GOT3 (cell line): ENCODE results near the gene GADD45B.

Source experiments
- DNase-seq: peaks from one replicate; lab custom pipeline; 2025; ENCODE audit warnings: mixed read lengths; lab: John Stamatoyannopoulos, UW

GADD45B gene, protein sequence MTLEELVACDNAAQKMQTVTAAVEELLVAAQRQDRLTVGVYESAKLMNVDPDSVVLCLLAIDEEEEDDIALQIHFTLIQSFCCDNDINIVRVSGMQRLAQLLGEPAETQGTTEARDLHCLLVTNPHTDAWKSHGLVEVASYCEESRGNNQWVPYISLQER

DNA sequence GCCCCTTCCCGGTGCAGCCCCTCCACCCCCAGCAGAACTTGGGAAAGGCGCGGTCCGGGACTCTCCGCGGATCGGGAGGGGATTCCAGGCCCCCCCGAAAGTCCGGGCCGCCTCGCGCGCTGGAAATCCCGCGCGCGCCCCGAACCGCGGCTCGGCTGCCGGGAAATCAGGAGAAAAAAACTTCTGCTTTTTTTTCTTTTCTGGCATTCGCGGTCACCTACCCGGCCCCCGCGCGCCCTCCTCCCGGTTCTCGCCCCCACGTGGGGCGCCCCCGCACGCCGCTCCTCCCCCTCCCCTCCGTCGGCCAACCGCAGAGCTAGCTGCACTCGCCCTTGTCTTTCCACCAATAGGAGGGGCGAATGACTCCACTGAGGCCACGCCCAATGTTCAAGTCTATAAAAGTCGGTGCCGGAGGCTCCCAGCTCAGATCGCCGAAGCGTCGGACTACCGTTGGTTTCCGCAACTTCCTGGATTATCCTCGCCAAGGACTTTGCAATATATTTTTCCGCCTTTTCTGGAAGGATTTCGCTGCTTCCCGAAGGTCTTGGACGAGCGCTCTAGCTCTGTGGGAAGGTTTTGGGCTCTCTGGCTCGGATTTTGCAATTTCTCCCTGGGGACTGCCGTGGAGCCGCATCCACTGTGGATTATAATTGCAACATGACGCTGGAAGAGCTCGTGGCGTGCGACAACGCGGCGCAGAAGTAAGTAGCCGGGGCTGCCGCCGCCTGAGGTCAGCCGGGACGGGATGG lies at the start of gene GADD45B:
Gene GADD45B, plus strand, starts transcription at position 426 of the 749 bp plus-strand sequence. Its CDS starts 232 bp downstream, at position 658.
- peak; percentile 96 for DNase-seq

DNA sequence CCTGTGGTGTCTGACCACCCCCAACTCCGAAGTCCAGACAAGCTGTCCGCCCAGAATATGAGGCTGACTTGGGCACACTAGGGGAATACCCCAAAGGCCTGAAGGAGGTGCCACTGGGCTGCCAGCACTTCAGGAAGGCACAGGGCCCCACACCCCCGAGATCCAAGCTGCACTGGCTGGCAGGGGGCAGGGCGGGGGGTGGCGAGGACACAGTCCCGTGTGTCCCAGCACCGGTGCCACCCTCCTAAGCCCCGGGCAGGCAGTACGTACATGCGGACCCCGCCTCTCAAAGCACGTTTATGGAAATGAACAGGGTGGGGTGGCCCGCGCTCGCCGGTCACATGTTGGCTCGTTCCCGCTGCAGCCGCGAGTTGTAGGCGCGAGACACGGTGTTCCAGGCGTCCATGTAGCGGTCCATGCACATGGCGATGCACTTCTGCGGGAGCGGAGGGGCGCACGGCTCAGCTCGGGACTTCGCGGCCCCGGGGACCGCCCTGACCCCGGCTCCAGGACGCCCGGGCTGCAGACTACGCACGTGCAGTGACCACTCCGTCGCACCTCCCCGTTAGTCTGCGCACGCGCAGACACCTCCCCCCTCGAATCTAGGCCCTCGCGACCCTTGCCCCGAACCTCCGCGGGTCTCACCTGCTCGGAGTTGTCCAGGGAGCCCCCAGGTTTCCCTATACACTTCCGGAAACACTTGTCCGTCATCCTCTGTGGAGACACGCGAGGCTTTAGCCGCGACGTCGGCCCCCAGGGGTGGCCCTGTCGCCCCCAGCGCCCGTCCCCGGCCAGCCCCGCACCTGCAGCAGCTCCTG lies 49.1 kb upstream of the GADD45B start:
- no peak for DNase-seq

DNA sequence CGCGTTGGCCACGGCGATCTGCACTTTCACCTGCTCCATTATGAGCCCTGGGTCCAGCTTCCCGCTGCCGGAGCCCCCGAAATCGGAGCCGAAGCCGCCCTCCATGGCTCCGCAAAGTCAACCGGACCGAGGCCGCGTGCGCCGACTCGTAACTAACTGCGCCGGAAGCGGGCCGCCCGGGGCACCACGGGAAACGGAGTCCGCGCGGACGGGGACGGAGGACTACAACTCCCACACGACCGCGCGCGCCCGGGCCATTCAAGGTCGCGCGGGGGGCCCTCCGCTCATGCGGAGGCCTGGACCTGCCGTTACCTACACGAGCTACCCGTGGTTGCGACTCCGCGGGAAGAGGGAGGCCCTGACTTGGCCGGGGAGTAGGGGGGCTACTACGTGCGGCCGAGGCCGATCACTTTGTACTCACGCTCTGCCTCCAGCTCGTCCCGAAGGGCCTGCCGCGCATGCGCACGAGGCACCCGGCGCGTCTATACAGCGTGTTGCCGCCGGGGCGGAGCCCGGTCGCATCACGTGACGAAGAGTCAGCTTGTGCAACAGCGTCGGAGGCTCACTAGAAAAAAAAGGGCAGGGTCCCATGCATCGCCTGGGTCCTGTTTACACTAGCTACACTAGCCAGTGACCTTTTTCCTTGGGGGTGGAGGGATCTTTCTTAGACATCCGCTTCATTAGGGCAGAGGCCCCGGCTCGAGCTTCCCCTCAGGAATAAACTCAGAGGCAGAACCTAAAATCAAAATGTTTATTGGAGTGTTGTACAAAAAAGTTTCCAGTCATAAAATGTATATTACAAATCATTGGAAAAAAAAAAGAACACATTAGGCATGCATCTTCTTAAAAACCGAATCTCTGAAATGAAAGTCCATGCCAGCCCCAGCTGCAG lies 48.3 kb upstream of the GADD45B start, which contains the start of gene TIMM13:
Gene TIMM13, minus strand, starts transcription at position 158 of the 892 bp plus-strand sequence. Its CDS starts 53 bp downstream, at position 105.
- peak; percentile 92 for DNase-seq

DNA sequence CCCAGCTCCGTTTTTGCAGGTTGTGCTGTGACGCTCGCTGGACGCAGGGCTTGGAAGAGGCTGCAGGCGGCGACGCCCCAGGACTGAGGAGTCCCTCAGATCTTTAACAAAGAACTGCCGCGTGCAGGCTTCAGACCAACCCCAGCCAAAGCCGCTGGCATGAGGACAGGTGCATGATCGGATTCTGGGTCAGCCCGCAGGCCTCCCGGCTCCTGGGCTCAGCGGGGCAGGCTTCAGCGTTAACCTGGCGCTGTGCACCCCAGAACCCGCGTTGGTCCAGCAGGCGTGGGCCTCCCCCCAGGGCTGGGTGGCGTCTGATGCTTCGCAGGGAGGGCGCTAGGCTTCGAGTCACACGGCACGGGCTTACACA lies 47.6 kb upstream of the GADD45B start:
- DNase-seq, result no peak

DNA sequence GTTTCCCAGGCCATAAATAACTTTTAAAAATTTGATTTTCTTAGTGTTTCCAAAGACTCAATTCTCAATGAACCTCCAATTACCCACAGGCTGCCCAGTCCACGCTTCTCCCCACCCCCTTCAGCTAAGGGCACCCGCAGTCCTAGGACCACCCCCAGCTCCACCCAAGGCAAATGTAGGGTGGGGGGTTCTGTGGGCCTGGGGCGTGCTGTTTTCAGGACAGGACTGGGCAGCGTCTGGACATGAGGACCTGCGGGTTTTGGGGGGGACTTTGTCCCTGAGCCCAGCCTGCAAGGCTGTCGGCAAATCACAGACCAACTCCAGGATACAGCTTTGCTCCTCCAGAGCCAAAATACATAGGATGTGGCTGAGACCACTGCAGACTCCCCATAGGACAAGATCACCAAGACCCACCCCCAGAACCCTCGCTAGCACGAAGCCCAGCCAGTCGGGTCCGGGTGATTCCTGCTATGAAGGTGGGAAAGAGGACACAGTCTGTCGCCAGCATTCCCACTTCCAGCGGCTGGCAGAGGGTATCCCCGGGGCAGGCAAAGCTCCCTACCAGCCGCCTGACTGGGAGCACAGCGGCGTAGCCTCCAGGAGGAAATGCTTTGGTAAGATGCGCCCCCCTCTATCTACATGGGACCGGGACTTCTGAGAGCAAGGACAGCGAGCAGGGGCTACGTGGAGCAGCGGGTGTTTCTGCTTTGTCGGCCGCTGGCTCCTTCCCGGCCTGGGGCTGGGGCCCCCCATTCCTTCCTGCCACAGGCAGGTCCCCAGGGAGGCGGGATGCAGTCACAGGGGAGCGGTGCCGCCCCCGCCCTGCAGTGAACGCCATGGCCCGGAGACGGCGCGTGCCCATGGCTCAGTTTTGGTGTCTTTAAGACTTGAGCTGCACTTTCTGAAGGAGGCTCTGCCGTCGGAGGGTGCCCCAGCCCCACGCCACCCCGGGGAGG lies 46.9 kb upstream of the GADD45B start:
- no peak for DNase-seq

DNA sequence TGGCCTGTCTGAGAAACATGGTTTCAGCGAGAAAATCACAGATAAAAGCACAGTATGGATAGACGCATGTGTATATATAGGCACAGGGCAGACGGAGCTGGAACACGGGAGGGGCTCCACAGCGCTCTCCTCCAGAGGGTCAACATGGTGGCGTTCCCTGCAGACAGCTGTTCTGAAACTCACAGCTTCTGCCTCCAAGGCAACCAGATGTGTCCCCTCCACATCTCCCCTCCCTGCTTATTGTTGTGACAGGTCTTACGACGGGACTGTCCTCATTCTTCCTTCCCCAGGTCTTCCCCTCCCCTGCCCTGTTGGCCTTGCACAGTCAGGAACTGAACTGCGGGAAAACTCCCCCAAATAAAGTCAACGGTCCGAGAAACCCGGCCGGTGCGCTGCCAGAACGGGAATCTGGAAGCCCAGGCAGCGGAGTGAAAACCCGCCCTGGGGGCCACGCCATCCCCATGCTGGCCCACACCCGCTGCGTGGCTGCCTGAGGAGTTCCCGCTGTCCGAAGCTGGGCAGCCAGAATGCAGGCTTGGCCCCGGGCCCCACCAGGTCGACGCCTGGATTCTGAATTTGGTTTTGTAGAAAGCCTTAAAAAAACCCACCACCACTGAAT lies 45.9 kb upstream of the GADD45B start:
- DNase-seq, result no peak

DNA sequence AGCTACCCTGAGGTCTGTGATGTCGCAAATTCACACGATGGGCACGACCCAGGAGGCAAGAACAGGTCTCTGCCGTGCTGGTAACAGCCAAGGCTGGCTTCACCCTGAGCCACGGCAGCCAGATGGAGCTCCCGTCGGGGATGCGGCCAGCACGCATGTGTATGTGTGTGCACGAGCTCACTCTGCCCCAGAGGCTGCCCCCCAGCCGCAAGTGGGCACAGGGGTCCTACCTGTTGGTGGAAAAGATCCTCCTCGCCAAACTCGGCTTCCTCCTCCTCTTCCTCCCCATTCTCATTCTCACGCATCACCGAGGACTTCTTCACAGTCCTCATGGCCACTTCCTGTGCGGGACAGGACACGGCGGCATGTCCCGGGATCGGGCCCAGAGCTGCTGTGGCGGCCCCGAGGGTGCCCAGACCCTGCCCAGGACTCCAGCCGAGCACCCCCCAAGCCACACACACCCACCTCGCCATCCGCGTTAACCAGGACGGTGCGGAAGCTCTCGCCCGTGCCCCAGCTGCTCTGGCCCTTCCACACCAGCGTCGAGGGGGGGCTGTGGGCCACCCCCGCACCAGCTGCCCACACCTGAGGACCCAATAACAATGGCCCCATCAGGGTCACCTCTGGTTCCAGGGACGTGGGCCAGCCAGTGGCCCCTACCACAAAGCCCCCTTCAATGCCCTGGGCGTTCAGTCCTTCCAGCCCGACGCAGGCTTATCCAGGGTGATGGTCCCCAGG lies 44.4 kb upstream of the GADD45B start:
- no peak for DNase-seq

DNA sequence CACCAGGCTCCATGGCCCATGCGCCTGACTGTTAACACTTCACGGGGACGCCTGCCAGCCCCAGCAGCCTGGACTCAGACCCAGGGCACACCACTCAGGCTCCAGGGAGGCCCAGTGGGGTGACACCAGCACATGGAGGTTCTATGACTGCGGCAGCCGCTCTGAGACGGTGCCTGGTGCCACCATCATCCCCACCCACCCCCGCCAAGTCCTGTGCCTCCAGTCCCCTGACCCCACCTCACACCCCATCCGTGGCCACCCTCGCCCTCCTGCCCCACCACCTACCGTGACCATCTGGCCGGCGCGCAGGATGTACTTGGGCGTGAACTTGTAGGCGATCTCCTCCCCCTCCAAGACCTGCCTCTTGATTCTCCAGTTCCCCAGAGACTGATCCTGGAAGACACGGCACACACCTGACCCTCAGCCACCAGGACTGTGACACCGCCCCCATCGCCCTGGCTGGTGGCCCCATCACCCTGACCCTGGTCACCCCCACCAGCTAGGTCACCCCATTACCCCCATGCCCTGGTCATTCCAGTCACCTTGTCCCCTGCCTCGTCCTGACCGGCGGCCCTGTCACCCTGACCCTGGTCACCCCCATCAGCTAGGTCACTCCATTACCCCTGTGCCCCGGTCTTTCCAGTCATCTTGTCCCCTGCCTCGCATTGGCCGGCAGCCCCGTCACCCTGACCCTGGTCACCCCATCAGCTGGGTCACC lies 43.6 kb upstream of the GADD45B start:
- DNase-seq, result no peak

DNA sequence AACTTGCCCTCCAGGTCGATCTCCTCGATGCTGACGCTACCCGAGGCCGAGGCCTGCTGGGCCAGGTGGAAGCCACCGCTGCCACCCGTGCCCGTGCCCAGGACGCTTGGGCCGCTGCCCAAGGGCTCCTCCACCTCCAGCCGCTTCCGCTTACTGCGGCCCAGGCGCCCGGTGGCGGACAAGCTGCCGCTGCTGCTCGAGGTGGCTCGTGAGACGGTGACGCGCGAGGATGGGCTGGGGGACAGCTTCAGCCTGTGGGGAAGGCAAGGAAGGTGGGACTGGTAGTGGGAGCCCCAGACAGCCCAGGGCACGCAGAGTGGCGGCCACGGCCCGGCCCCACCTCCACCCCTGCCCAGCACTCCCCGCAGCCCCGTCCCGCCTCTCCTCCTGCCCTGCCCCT lies 42.1 kb upstream of the GADD45B start:
- DNase-seq, result no peak

DNA sequence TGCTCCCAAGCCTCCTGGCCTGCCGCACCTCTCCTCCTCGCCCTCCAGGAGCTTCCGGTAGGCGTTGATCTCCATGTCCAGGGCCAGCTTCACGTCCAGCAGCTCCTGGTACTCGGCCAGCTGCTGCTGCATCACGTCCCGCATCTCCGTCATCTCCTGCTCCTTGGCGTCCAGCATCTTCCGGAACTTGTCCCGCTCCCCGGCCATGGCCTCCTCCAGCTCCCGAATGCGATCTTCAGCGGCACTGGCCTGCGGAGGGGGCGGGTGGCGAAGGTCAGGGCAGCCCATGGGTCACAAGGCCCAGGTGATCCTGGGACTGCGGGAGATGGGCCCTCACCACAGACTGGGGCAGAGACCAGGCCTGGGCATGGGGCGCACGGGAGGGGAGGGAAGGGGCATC lies 41.7 kb upstream of the GADD45B start:
- DNase-seq, result no peak

DNA sequence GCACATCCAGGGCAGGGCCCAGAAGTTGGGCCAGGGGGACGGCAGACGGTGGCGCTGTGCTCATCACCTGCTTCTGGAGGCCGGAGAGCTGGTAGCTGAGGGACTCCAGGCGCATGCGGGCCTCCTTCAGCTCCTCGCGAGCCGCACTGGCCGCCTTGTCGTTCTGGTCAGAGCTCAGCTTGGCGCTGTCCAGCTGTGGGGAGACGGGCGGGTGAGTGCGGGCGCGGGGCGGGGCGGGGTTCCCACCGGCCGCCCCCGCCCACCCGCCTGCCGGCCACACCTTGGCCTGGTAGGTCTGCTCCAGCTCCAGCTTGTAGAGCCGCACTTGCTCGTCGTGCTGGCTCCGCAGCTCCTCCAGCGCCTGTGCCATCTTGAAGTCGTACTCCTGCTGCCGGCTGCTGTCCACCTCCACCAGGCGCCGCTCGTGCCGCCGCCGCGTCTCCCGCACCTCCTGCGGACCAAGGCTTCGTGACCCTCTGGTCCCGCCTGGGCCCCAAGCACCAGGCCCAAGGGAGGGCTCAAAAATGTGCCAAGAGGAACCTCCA lies 41.1 kb upstream of the GADD45B start:
- no peak for DNase-seq

DNA sequence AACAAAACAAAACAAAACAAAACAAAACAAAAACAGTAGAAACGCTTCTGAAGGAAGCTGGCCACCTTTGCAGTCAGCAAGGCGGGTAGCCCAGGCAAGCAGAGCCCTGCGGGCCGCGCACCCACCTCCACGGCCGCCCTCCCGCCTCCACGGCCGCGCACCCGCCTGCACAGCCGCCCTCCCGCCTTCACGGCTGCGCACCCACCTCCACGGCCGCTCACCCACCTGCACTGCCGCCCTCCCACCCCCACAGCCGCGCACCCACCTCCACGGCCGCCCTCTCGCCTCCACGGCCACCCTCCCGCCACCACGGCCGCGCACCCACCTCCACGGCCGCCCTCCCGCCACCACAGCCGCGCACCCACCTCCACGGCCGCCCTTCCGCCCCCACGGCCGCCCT lies 39.5 kb upstream of the GADD45B start:
- no peak for DNase-seq

DNA sequence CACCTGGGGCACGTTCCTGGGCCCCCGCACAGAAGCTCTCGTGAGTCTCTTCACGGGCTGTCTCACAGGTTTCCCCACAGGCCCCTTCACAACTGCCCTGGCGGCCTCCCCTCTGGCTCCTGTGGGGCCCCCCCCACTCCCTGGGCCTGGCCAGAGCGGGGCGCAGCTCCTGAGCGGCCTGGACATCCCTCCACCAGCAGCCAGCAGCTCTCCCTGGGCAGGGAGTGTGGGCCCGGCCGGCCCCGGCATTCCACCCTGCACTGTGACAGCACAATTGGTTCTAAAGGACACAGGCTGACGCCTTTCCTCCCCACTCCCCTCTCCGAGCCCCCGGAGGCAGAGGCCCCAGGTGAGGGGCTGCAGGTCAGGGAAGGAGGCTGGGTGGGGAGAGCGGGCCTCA lies 39.0 kb upstream of the GADD45B start:
- DNase-seq, result no peak

DNA sequence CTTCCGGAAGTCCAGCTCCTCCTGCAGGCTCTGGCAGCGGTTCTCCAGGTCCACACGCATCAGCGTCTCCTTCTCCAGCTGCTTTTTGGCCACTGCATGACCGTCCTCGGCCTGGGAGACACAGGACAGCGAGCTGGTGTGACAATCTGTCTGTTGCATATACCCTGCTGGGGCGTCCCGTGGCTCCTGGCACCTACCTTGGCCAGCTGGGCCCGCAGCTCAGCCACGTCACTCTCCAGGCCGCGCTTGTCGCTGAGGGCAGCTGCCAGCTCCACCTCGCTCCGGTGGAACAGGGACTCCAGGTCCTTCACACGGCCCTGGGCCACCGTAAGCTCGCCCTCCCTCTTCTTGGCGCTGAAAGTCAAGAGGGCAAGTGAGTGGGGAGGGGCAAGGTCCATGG lies 37.7 kb upstream of the GADD45B start:
- no peak for DNase-seq

DNA sequence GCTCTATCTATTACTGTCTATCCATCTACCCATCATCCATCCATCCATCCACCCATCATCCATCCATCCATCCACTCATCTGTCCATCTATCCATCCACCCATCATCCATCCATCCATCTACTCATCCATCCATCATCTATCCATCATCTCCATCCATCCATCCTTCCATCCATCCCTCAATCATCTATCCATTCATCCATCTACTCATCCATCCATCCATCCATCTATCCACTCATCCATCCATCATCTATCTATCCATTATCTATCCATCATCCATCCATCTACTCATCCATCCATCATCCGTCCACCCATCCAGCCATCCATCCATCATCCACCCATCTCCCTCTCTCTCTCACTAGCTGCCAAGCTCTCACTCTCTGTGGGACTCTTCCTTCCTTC lies 35.4 kb upstream of the GADD45B start:
- DNase-seq, result no peak

DNA sequence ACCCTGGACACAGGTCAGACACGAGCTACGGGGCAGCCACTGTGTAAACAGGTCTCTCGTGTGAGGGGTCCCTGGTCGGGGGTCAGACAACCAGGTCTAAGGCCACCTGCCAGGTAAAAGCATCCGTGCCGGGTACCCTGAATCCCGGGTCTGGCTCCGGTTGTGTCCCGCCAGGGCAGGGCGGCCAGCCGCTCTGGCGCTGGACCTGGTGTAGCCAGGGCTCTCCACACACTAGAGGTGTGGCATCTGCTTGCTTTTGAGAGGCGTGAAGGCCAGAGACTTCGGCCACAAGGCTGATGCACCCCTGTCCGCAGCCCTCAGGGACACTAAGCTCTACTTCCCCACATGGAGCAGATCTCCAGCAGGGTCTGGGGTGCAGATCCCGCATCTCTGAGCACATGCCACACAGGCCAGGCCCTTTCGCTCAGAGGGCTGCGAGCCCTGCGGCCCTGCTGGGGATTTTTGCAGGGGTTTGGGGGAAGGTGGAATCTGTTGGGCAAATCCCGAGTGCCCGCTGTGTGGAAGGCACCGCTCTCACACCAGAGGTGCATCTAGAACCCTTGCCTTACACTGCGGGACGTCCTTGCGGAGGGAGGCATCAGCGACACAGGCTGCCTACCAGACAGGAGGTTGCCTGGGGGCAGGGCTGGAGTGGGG lies 34.7 kb upstream of the GADD45B start:
- DNase-seq, result no peak

DNA sequence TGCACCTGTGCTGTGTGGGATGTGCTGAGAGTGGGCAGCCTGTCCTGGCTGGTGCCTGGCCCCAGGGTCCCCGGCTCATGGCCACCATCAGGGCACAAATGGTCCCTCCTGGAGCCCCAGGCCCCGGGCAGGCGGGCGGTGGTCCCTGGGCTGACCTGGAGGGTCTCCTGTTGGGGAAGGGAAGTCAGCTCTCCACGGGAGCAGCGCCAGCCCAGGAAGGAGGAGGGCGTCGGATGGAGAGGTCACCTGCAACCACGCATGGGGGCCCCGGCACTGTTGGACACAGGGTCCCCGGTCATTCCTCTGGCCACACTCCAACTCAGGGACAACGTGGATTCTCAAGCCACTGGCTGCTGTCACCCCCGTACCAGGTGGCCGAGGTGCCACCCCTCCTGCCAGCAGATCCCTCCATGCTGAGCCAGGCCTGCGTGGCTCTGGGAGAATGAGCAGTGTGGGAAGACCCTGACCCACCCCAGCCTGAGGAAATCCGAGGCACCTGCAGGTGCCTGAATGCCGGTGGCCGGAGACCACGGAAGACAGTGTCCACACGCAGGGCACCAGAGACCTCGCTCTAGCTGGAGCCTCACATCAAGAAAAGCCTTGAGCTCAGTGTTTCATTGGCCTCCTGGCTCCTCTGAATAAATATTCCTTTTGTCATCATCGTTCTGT lies 32.7 kb upstream of the GADD45B start:
- DNase-seq, result no peak

DNA sequence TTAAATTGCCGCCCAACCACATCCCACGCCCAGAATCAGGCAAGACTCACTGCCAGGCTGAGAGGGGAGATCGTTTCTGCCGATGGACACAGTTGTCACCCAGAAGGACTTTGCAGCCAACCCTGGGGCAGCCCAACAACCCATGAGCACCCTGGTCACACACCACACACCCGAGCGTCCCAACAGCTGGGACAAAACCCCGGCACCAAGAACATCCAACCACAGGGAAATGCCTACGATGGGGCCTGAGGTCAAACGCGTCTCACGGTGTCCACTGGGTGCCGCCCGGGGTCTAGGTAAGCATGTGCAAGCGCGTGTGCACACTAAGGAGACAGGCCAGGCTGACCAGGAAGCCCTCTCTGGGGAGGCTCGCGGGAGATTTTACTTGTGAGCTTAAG lies 32.1 kb upstream of the GADD45B start:
- no peak for DNase-seq
